GM20431 (cell line): Measurements from ENCODE around the gene MAFB.

Source experiments
- in situ Hi-C: fragments of 300-500 bp; cut with MseI, MboI; formaldehyde crosslinking; loops from one replicate; pipeline ENCODE4 v1.15.0; 2020; ENCODE audit warnings: low sequenced_read_pairs; ENCODE audit not compliant: unreplicated experiment

MAFB gene

GRCh38 chr20:40639676-40640355 is 49.2 kb downstream of the MAFB start:
- in situ Hi-C loops: no loop called here

GRCh38 chr20:40639132-40639531 is 49.9 kb downstream of the MAFB start:
- in situ Hi-C loops: no loop called here

DNA sequence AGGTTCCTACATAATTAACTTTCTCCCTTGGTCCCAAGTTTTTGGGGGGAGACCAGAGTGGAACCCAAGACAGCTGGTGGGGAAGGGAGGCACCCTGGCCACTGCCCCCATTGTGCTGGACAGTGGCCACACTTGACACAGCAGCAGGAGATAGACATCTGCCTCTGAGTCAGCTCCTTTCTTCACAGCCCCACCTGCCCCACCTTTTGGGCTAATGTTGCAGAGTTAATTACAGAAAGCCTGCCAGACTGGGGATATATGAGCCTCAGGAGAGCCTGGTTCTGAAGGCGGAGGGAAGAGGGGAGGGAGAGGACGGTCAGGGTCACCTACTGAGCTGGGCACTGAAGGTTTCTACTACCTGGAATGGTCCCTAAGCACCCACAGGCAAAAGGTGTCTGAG is 50.6 kb downstream of the MAFB start:
- in situ Hi-C loops: no loop called here

- in situ Hi-C loops: no loop called here
These were observed 51.9 kb downstream of the MAFB start for GRCh38 chr20:40637176-40637575.

GRCh38 chr20:40636486-40636885 is 52.5 kb downstream of the MAFB start:
- in situ Hi-C loops: no loop called here

- in situ Hi-C loops: no loop called here
These were observed 53.1 kb downstream of the MAFB start for GRCh38 chr20:40635971-40636370.
